PFSK-1 (cell line): Measurements from ENCODE around the gene KIF6.

Experiments
- FOXP2 ChIP-seq: optimal IDR thresholded peaks from 2 replicates; pipeline ENCODE3; 2011; ENCODE audit warnings: borderline replicate concordance, control low read depth, inconsistent platforms; ENCODE audit not compliant: insufficient read depth; ENCODE audit errors: extremely low read length, extremely low read depth
- POLR2AphosphoS5 ChIP-seq: IDR thresholded peaks from 2 replicates; pipeline ENCODE4 v1.6.1; 2012; ENCODE audit warnings: low read depth, mild to moderate bottlenecking, control low read depth, low read length, moderate library complexity
- SIN3A ChIP-seq: IDR thresholded peaks from 2 replicates; pipeline ENCODE4 v1.6.1; 2012; ENCODE audit warnings: mild to moderate bottlenecking, low read length, moderate library complexity, borderline replicate concordance; ENCODE audit not compliant: insufficient read depth
- TF ChIP-seq, protein P1 (sequence below), 2 experiments: IDR thresholded peaks; 2 replicates each; pipeline versions ENCODE4 v1.6.1 to v1.8.0; 2011 to 2012; ENCODE audit warnings: low read depth in 2 of 2, low read length in 2 of 2, control low read depth in 1 of 2, inconsistent platforms in 1 of 2, mild to moderate bottlenecking in 1 of 2, moderate library complexity in 1 of 2; ENCODE audit not compliant: insufficient read depth in 1 of 2

DNA sequence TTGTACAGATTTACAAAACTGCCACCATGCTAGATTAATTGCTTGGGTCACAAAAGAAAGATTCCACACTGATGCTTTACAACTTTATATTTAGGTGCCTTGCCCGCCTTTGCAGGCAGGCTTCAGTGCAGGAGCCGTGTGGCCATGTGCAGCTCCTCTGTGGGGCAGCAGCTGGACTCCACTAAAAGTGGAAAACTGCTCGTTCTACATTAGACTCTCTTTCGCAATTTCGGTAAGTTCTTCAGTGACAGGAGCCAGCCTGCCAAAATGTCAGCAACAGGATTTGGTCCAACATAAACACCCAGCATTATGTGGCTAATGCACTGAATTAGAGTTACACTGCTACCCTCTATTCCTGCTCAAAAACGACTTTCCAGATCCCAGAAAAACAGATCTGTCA lies 228.3 kb downstream of the KIF6 start:
- TF ChIP-seq, protein P1, sequence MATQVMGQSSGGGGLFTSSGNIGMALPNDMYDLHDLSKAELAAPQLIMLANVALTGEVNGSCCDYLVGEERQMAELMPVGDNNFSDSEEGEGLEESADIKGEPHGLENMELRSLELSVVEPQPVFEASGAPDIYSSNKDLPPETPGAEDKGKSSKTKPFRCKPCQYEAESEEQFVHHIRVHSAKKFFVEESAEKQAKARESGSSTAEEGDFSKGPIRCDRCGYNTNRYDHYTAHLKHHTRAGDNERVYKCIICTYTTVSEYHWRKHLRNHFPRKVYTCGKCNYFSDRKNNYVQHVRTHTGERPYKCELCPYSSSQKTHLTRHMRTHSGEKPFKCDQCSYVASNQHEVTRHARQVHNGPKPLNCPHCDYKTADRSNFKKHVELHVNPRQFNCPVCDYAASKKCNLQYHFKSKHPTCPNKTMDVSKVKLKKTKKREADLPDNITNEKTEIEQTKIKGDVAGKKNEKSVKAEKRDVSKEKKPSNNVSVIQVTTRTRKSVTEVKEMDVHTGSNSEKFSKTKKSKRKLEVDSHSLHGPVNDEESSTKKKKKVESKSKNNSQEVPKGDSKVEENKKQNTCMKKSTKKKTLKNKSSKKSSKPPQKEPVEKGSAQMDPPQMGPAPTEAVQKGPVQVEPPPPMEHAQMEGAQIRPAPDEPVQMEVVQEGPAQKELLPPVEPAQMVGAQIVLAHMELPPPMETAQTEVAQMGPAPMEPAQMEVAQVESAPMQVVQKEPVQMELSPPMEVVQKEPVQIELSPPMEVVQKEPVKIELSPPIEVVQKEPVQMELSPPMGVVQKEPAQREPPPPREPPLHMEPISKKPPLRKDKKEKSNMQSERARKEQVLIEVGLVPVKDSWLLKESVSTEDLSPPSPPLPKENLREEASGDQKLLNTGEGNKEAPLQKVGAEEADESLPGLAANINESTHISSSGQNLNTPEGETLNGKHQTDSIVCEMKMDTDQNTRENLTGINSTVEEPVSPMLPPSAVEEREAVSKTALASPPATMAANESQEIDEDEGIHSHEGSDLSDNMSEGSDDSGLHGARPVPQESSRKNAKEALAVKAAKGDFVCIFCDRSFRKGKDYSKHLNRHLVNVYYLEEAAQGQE (IDR thresholded peaks at IDR 0.05; ENCODE audit: insufficient read depth in 1 of 2, low read depth in 2 of 2, low read length in 2 of 2): no peak
- TF ChIP-seq POLR2AphosphoS5 (no peak), SIN3A (no peak), FOXP2 (no peak)
